Panc1 (cell line): Measurements from ENCODE around the gene INF2.

Experiments used
- POLR2AphosphoS5 ChIP-seq: IDR thresholded peaks from 2 replicates; pipeline ENCODE4 v1.6.1; 2012; ENCODE audit warnings: mild to moderate bottlenecking, low read depth, low read length, moderate library complexity
- SIN3A ChIP-seq: IDR thresholded peaks from 2 replicates; pipeline ENCODE4 v1.6.1; 2012; ENCODE audit warnings: low read depth, mild to moderate bottlenecking, low read length, moderate library complexity, borderline replicate concordance; ENCODE audit not compliant: insufficient read depth
- TF ChIP-seq, protein P1 (sequence below): fragments of 450-650 bp; IDR thresholded peaks from 2 replicates; pipeline ENCODE4 v1.5.1; 2017; ENCODE audit warnings: mild to moderate bottlenecking
- TF ChIP-seq, protein P2 (sequence below), 2 experiments: IDR thresholded peaks; 2 replicates each; pipeline ENCODE4 v1.6.1; 2011 to 2012; ENCODE audit warnings: low read depth in 2 of 2, control low read depth in 1 of 2, low read length in 1 of 2, mild to moderate bottlenecking in 1 of 2, moderate library complexity in 1 of 2; ENCODE audit not compliant: insufficient read depth in 1 of 2

DNA sequence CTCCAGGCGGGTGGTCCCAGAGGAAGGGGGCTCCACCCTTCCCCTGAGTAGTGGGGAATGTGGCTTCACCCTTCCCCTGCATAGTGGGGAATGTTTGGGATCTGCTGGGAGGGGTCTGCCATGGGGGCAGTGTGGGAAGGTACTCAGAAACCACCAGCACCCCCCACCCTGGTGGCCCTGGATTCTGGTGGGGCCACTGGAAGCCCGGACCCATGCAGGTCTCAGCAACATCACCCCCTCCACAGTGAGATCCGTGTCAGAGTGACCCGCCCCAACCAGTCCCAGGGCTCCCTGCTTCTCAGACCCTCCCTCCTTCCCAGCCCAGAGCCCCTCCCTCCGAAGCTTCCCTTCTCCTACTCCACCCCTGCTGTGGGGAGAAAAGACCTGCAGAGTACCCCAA is 30.3 kb upstream of the INF2 start:
- TF ChIP-seq, protein P1, sequence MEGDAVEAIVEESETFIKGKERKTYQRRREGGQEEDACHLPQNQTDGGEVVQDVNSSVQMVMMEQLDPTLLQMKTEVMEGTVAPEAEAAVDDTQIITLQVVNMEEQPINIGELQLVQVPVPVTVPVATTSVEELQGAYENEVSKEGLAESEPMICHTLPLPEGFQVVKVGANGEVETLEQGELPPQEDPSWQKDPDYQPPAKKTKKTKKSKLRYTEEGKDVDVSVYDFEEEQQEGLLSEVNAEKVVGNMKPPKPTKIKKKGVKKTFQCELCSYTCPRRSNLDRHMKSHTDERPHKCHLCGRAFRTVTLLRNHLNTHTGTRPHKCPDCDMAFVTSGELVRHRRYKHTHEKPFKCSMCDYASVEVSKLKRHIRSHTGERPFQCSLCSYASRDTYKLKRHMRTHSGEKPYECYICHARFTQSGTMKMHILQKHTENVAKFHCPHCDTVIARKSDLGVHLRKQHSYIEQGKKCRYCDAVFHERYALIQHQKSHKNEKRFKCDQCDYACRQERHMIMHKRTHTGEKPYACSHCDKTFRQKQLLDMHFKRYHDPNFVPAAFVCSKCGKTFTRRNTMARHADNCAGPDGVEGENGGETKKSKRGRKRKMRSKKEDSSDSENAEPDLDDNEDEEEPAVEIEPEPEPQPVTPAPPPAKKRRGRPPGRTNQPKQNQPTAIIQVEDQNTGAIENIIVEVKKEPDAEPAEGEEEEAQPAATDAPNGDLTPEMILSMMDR, result no peak
- TF ChIP-seq SIN3A, result no peak
- TF ChIP-seq, protein P2, sequence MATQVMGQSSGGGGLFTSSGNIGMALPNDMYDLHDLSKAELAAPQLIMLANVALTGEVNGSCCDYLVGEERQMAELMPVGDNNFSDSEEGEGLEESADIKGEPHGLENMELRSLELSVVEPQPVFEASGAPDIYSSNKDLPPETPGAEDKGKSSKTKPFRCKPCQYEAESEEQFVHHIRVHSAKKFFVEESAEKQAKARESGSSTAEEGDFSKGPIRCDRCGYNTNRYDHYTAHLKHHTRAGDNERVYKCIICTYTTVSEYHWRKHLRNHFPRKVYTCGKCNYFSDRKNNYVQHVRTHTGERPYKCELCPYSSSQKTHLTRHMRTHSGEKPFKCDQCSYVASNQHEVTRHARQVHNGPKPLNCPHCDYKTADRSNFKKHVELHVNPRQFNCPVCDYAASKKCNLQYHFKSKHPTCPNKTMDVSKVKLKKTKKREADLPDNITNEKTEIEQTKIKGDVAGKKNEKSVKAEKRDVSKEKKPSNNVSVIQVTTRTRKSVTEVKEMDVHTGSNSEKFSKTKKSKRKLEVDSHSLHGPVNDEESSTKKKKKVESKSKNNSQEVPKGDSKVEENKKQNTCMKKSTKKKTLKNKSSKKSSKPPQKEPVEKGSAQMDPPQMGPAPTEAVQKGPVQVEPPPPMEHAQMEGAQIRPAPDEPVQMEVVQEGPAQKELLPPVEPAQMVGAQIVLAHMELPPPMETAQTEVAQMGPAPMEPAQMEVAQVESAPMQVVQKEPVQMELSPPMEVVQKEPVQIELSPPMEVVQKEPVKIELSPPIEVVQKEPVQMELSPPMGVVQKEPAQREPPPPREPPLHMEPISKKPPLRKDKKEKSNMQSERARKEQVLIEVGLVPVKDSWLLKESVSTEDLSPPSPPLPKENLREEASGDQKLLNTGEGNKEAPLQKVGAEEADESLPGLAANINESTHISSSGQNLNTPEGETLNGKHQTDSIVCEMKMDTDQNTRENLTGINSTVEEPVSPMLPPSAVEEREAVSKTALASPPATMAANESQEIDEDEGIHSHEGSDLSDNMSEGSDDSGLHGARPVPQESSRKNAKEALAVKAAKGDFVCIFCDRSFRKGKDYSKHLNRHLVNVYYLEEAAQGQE (IDR thresholded peaks at IDR 0.05; ENCODE audit: insufficient read depth in 1 of 2, low read depth in 2 of 2, low read length in 1 of 2), result no peak
- no peak for TF ChIP-seq POLR2AphosphoS5
